ENCODE data around the gene SPOCK2. TPM values are rescaled to one million over a fixed set of nuclear protein-coding genes. Genes with fewer than 3 reads are reported as not detected.

Gene SPOCK2
- polyA plus RNA-seq, 3 donors = 0.20 to 1.6 (median 0.45) TPM

DNA sequence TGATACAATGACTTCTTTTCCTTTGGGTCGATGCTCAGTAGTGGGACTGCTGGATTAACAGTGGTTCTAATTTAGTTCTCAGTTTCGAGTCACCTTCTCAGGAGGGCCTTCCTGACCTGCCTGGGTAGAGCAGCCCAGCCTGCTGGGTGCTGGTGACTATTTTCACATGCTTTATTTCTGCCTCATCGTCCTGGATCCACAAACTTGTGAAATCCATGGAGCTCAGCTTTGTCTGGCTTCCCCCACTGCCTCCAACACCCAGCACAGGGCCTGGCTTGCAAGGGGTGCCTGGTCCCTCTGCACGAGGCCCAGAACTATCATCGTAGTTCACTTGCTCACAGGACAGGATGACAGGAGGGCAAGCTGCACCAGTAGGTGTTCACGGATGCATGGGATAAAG, 46.9 kb downstream of the SPOCK2 start:
- H3K79me2 ChIP-seq (ENCODE audit: insufficient read depth, low read length) = no peaks in the 10 kb centered on the region
- Mint-ChIP-seq H3K36me3 (no peaks in the 10 kb centered on the region), H3K27ac (no peak overlapping the region), H3K27me3 (ENCODE audit: low read depth in 3 of 3) (peaks cover 0 to 2% (median 0%) of the 10 kb centered on the region in 3 donors), H3K4me1 (peaks cover 1% of the 10 kb centered on the region), H3K9me3 (peaks cover 0 to 4% (median 0%) of the 10 kb centered on the region in 7 donors), H3K4me3 (no peak overlapping the region)
- H2AFZ ChIP-seq (ENCODE audit: insufficient read depth, low read depth, low read length, poor library complexity, severe bottlenecking) = no peak overlapping the region
- intact Hi-C loops (cut with micrococcal nuclease) = no loop called here
- no peak overlapping the region for H3K9ac ChIP-seq (ENCODE audit: insufficient read depth, low read length, poor library complexity, severe bottlenecking)
- no peak for DNase-seq
- TF ChIP-seq, protein P1, sequence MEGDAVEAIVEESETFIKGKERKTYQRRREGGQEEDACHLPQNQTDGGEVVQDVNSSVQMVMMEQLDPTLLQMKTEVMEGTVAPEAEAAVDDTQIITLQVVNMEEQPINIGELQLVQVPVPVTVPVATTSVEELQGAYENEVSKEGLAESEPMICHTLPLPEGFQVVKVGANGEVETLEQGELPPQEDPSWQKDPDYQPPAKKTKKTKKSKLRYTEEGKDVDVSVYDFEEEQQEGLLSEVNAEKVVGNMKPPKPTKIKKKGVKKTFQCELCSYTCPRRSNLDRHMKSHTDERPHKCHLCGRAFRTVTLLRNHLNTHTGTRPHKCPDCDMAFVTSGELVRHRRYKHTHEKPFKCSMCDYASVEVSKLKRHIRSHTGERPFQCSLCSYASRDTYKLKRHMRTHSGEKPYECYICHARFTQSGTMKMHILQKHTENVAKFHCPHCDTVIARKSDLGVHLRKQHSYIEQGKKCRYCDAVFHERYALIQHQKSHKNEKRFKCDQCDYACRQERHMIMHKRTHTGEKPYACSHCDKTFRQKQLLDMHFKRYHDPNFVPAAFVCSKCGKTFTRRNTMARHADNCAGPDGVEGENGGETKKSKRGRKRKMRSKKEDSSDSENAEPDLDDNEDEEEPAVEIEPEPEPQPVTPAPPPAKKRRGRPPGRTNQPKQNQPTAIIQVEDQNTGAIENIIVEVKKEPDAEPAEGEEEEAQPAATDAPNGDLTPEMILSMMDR (IDR thresholded peaks at IDR 0.05) = no peak
- no peak overlapping the region for H3K27ac ChIP-seq (ENCODE audit: low read depth in 1 of 2, low read length in 2 of 2)
- H3K9me3 ChIP-seq (replicated peaks in 1 of 2; ENCODE audit: control insufficient read depth in 1 of 2, insufficient read depth in 1 of 2, low read length in 2 of 2) = no peaks in the 10 kb centered on the region
- no peak overlapping the region for H3K4me3 ChIP-seq (replicated peaks in 1 of 3; ENCODE audit: low read depth in 2 of 3, low read length in 3 of 3)
- H3K4me1 ChIP-seq (ENCODE audit: control insufficient read depth in 1 of 2, insufficient read depth in 2 of 2, low read length in 2 of 2) = no peaks in the 10 kb centered on the region
- H4K20me1 ChIP-seq (ENCODE audit: insufficient read depth, low read length) = no peaks in the 10 kb centered on the region
- H3K4me2 ChIP-seq (replicated peaks; ENCODE audit: extremely low read depth, low read length, poor library complexity, severe bottlenecking) = no peak overlapping the region
- H3K36me3 ChIP-seq (replicated peaks in 1 of 2; ENCODE audit: control insufficient read depth in 1 of 2, insufficient read depth in 2 of 2, low read length in 2 of 2) = no peaks in the 10 kb centered on the region
- no peaks in the 10 kb centered on the region for H3K27me3 ChIP-seq (ENCODE audit: control insufficient read depth in 2 of 2, insufficient read depth in 2 of 2, low read length in 2 of 2)
- WGBS (ENCODE audit: insufficient coverage) = 98% methylated on average over 5 of the region's 6 CpGs

DNA sequence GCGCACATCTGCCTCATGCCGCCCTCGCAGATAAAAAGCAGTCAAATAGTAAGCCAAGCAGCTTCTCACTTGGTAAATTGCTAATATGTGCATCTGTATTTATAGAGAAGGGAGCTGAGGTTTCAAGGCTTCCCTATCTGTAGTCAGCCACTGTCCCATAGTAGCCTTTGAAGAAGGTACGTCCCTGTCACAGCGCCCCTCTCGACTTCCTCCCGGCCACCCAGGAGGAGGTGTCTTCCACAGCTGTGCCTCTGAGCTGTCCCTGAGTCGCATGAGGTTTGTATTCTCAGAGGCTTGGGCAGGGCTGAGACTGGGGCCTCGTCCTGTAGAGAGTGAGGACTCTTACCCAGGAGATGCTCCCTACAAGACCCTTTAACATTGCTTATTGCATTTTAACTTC, 49.0 kb downstream of the SPOCK2 start:
- Histone ChIP-seq H3K4me3 (replicated peaks in 1 of 3; ENCODE audit: low read depth in 2 of 3, low read length in 3 of 3) (no peak overlapping the region), H3K36me3 (replicated peaks in 1 of 2; ENCODE audit: control insufficient read depth in 1 of 2, insufficient read depth in 2 of 2, low read length in 2 of 2) (no peaks in the 10 kb centered on the region), H4K20me1 (ENCODE audit: insufficient read depth, low read length) (no peaks in the 10 kb centered on the region), H3K9me3 (replicated peaks in 1 of 2; ENCODE audit: control insufficient read depth in 1 of 2, insufficient read depth in 1 of 2, low read length in 2 of 2) (no peaks in the 10 kb centered on the region), H3K4me2 (replicated peaks; ENCODE audit: extremely low read depth, low read length, poor library complexity, severe bottlenecking) (no peak overlapping the region), H3K79me2 (ENCODE audit: insufficient read depth, low read length) (no peaks in the 10 kb centered on the region), H2AFZ (ENCODE audit: insufficient read depth, low read depth, low read length, poor library complexity, severe bottlenecking) (no peak overlapping the region), H3K4me1 (ENCODE audit: control insufficient read depth in 1 of 2, insufficient read depth in 2 of 2, low read length in 2 of 2) (no peaks in the 10 kb centered on the region), H3K27ac (ENCODE audit: low read depth in 1 of 2, low read length in 2 of 2) (no peak overlapping the region), H3K9ac (ENCODE audit: insufficient read depth, low read length, poor library complexity, severe bottlenecking) (no peak overlapping the region), H3K27me3 (ENCODE audit: control insufficient read depth in 2 of 2, insufficient read depth in 2 of 2, low read length in 2 of 2) (no peaks in the 10 kb centered on the region)
- Mint-ChIP-seq H3K36me3 (no peaks in the 10 kb centered on the region), H3K4me3 (no peak overlapping the region), H3K27ac (no peak overlapping the region), H3K4me1 (peaks cover 1% of the 10 kb centered on the region), H3K27me3 (ENCODE audit: low read depth in 3 of 3) (peaks cover 0 to 2% (median 0%) of the 10 kb centered on the region in 3 donors), H3K9me3 (peaks cover 0 to 2% (median 0%) of the 10 kb centered on the region in 7 donors)
- 80% methylated on average over 3 of the region's 9 CpGs for WGBS (ENCODE audit: insufficient coverage)
- DNase-seq = no peak
- intact Hi-C loops (cut with micrococcal nuclease) = no loop called here
- TF ChIP-seq, protein P1 (IDR thresholded peaks at IDR 0.05) = no peak
